GM12873 (cell line): ENCODE results near the gene ABCC6.
A peak's percentile ranks its signal among the peaks of the same experiment; 100 is the strongest.

Experiments used
- TF ChIP-seq, protein P1 (sequence below): IDR thresholded peaks from 2 replicates; pipeline ENCODE4 v1.5.1; 2012; ENCODE audit warnings: low read depth, mild to moderate bottlenecking, moderate library complexity, low read length, control low read depth; ENCODE audit not compliant: insufficient read depth; ENCODE audit errors: missing control alignments

ABCC6 gene

DNA sequence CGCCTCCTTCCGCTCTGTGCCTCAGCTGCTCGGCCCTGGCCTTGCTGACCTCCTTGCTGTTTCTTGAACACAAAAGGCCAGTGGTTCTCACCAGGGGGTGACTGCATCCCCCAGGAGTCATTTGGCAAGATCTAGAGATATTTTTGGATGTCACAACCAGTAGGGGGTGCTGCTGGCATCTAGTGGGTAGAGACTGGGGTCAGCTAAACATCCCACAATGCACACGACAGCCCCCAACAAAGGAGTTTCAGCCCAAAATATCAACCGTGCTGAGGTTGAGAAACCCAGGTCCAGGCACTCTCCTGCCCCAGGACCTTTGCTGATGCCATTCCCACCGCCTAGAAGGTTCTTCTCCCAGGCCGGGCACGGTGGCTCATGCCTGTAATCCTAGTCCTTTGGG lies 39.7 kb downstream of the ABCC6 start:
- TF ChIP-seq, protein P1, sequence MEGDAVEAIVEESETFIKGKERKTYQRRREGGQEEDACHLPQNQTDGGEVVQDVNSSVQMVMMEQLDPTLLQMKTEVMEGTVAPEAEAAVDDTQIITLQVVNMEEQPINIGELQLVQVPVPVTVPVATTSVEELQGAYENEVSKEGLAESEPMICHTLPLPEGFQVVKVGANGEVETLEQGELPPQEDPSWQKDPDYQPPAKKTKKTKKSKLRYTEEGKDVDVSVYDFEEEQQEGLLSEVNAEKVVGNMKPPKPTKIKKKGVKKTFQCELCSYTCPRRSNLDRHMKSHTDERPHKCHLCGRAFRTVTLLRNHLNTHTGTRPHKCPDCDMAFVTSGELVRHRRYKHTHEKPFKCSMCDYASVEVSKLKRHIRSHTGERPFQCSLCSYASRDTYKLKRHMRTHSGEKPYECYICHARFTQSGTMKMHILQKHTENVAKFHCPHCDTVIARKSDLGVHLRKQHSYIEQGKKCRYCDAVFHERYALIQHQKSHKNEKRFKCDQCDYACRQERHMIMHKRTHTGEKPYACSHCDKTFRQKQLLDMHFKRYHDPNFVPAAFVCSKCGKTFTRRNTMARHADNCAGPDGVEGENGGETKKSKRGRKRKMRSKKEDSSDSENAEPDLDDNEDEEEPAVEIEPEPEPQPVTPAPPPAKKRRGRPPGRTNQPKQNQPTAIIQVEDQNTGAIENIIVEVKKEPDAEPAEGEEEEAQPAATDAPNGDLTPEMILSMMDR: peak; percentile 54

GRCh38 chr16:16182918-16183317 lies 40.4 kb downstream of the ABCC6 start:
- TF ChIP-seq, protein P1: no peak

- TF ChIP-seq, protein P1: no peak
Observed at GRCh38 chr16:16178455-16179162, 44.7 kb downstream of the ABCC6 start.

GRCh38 chr16:16176328-16176727 lies 47.0 kb downstream of the ABCC6 start:
- TF ChIP-seq, protein P1: no peak

DNA sequence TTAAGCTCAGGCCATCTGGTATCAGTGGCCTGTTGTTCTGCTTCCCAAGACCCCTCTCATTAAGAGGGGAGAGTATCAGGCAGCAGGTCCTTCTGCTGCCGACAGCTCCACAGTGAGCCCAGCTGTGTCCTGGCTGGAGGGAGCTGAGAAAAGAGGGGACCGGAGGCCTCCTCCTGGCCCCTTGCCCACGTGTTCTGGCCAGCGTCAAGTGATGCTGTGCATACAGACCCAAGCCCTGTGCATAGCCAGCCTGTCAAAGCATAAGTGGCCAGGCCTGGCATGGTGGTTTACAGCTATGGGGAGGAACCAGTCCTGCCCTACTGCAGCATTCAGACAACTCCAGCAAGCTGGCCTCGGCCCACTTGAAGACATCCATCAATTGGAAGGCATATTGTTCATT lies 48.0 kb downstream of the ABCC6 start:
- TF ChIP-seq, protein P1: no peak

DNA sequence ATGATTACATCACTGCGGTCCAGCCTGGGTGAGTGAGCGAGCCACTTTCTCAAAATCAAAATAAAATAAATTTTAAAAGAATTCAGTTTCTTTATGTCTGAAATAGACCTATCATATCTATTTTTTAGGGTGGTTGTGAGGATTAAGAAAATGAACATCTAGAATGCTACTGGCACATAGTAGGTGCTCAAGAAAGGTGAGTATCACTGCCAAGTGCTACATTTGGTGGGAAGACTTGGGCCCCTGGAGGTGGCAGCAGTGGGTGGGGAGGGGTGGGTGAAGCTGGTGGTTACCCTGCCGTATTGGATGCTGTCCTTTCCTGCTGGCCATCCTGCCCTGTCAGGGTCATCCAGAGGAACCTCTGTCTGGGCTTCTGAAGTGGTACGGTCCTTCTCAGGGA lies 50.3 kb downstream of the ABCC6 start:
- TF ChIP-seq, protein P1: no peak

GRCh38 chr16:16171332-16171919 lies 51.9 kb downstream of the ABCC6 start:
- TF ChIP-seq, protein P1: no peak
